A673 (cell line): ENCODE results near the gene PCYT1B. TPM values are rescaled to one million over a fixed set of nuclear protein-coding genes. Genes with fewer than 3 reads are reported as not detected.

Experiments
- BruUV-seq: library from RNA; stranded (reverse); fragments of 400-500 nt; replicated peaks from 2 replicates; lab custom pipeline; 2021; lab: Mats Ljungman, UMichigan
- CTCF ChIA-PET: fragments of 300-600 bp; sonication (Branson Sonifier 250); formaldehyde crosslinking; loops from one replicate; lab custom pipeline; 2022; ENCODE audit warnings: antibody characterized with exemption; lab: Charles Lee
- POLR2A ChIA-PET: fragments of 300-600 bp; sonication (Branson Sonifier 250); formaldehyde crosslinking; loops from one replicate; lab custom pipeline; 2022; ENCODE audit warnings: antibody characterized with exemption; ENCODE audit not compliant: low non-redundant PET; lab: Charles Lee
- DNase-seq: peaks from one replicate; pipeline ENCODE4 v3.0.0-alpha.2; 2015; ENCODE audit warnings: low spot score
- H3K27ac ChIP-seq: fragments of 200-600 bp; sonication (generic); 2 replicates; pipeline ENCODE4 v1.5.1; 2016; ENCODE audit warnings: mixed run types, low read depth, mild to moderate bottlenecking, mixed read lengths, antibody characterized with exemption, low read length; ENCODE audit not compliant: poor library complexity, severe bottlenecking
- H3K27me3 ChIP-seq: fragments of 200-600 bp; sonication (generic); replicated peaks from 2 replicates; pipeline ENCODE4 v1.6.1; 2017; ENCODE audit warnings: mixed run types, low read depth, mild to moderate bottlenecking, mixed read lengths, antibody characterized with exemption, low read length; ENCODE audit not compliant: insufficient read depth, poor library complexity
- H3K36me3 ChIP-seq: fragments of 200-600 bp; sonication (generic); 2 replicates; pipeline ENCODE4 v1.6.1; 2016; ENCODE audit warnings: mixed run types, mild to moderate bottlenecking, mixed read lengths, antibody characterized with exemption, low read length; ENCODE audit not compliant: insufficient read depth, poor library complexity, severe bottlenecking
- H3K4me1 ChIP-seq: fragments of 200-600 bp; sonication (generic); 2 replicates; pipeline ENCODE4 v1.6.1; 2017; ENCODE audit warnings: mixed run types, mild to moderate bottlenecking, mixed read lengths, antibody characterized with exemption, low read length; ENCODE audit not compliant: insufficient read depth, poor library complexity, severe bottlenecking
- H3K4me3 ChIP-seq: fragments of 200-600 bp; sonication (generic); 2 replicates; pipeline ENCODE4 v1.5.1; 2016; ENCODE audit warnings: low read depth, mixed run types, mild to moderate bottlenecking, mixed read lengths, low read length; ENCODE audit not compliant: poor library complexity, severe bottlenecking
- H3K9me3 ChIP-seq: fragments of 200-600 bp; sonication (generic); 2 replicates; pipeline ENCODE4 v1.6.1; 2016; ENCODE audit warnings: mixed run types, low read depth, mild to moderate bottlenecking, mixed read lengths, antibody characterized with exemption, low read length; ENCODE audit not compliant: poor library complexity, severe bottlenecking
- EZH2 ChIP-seq: fragments of 200-600 bp; sonication (generic); IDR thresholded peaks from 2 replicates; pipeline ENCODE4 v1.6.1; 2017; ENCODE audit warnings: borderline replicate concordance, low read depth, mild to moderate bottlenecking, mixed read lengths, antibody characterized with exemption, low read length; ENCODE audit not compliant: poor library complexity, severe bottlenecking
- intact Hi-C: fragments of 100-400 bp; cut with micrococcal nuclease; formaldehyde crosslinking; loops from one replicate; pipeline ENCODE4 v1.10.0; 2022; ENCODE audit not compliant: unreplicated experiment
- total RNA-seq: library from RNA; stranded (reverse); gene quantifications from 2 replicates; pipeline ENCODE4 v1.2.3, GENCODE V29; 2021
- TF ChIP-seq, protein P1 (sequence below): fragments of 300-800, 200-600 bp; sonication (generic); conservative IDR thresholded peaks from 2 replicates; pipeline ENCODE4 v1.5.1; 2017; ENCODE audit warnings: low read depth, mild to moderate bottlenecking, antibody characterized with exemption, low read length, moderate library complexity, mixed read lengths

Gene PCYT1B
- total RNA-seq, 1 experiment from 2014 or later, result 3.6 TPM

DNA sequence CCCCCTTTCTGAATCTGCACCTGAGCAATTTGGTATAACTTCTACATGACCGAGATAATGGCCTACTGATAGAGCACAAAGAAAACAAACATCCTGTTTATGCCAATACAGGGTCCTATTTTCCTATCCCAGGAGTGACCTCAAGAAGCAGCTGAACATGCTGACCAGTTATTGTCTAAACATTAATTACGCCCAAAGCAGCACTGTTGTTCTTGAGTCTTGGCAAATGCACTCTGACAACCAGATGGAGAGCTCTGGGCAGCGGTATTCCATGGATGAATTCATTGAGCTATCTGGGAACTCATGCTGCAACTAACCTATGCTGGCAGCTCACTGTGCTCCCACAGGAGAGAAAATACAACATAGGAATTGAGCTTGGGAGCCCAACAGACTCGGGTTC lies 52.6 kb downstream of the PCYT1B start:
- CTCF ChIA-PET, result no interaction called here
- Histone ChIP-seq H3K27me3 (peaks cover 20% of the 10 kb centered on the region), H3K4me3 (no peak overlapping the region), H3K9me3 (no peaks in the 10 kb centered on the region), H3K27ac (no peak overlapping the region), H3K36me3 (no peaks in the 10 kb centered on the region), H3K4me1 (no peaks in the 10 kb centered on the region)
- DNase-seq, result no peak
- TF ChIP-seq EZH2, result no peak
- TF ChIP-seq, protein P1, sequence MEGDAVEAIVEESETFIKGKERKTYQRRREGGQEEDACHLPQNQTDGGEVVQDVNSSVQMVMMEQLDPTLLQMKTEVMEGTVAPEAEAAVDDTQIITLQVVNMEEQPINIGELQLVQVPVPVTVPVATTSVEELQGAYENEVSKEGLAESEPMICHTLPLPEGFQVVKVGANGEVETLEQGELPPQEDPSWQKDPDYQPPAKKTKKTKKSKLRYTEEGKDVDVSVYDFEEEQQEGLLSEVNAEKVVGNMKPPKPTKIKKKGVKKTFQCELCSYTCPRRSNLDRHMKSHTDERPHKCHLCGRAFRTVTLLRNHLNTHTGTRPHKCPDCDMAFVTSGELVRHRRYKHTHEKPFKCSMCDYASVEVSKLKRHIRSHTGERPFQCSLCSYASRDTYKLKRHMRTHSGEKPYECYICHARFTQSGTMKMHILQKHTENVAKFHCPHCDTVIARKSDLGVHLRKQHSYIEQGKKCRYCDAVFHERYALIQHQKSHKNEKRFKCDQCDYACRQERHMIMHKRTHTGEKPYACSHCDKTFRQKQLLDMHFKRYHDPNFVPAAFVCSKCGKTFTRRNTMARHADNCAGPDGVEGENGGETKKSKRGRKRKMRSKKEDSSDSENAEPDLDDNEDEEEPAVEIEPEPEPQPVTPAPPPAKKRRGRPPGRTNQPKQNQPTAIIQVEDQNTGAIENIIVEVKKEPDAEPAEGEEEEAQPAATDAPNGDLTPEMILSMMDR, result no peak
- no TSS peak for BruUV-seq
- POLR2A ChIA-PET, result no interaction called here
- intact Hi-C loops, result no loop called here

DNA sequence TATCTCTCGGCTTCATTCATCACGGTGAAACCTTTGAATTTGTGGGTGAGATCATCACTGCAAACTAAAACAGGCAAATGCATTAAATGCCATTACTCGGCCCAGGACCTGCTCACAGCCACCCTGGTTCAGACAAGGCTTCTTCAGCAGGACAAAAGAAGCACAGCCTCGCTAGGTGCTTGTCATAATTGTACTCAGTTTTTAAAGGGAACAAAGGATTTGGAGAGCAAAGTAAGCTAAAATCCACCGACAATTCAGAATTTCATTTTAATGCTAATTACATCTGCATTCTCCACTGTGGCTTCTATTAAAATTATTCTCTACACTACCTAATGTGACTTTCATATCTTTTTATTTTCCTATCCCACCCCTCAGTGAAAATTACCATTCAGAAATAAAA lies 57.0 kb downstream of the PCYT1B start:
- ChIA-PET POLR2A (no interaction called here), CTCF (no interaction called here)
- intact Hi-C loops, result no loop called here
- BruUV-seq, result no TSS peak
- no peak for DNase-seq
- H3K27me3 ChIP-seq, result peaks cover 10% of the 10 kb centered on the region
- TF ChIP-seq, protein P1, result no peak
- no peak for TF ChIP-seq EZH2
- H3K27ac ChIP-seq, result no peak overlapping the region
- H3K4me3 ChIP-seq, result no peak overlapping the region
- no peaks in the 10 kb centered on the region for H3K4me1 ChIP-seq
- H3K9me3 ChIP-seq, result no peaks in the 10 kb centered on the region
- no peaks in the 10 kb centered on the region for H3K36me3 ChIP-seq

DNA sequence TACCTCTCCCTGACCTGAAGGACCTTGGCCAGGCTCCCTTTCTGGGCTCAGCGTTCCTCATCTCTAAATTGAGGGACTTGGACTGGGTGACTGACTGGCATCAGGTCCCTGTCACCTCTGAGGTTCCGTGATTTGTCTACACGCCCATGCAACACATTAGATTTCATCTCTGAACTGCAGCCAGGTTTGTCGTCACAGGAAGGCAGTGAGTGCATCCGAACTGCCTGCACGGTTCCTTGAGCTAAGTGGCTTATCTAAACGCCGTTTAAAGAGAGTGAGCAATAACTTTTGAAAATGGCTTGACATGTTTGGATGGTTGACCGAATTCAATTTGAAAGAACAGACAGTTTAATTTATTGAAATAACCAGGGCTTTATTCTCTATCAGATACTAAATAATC lies 70.1 kb downstream of the PCYT1B start:
- Histone ChIP-seq H3K27me3 (peaks cover 43% of the 10 kb centered on the region), H3K4me1 (no peaks in the 10 kb centered on the region), H3K4me3 (no peak overlapping the region), H3K36me3 (no peaks in the 10 kb centered on the region), H3K27ac (no peak overlapping the region), H3K9me3 (no peaks in the 10 kb centered on the region)
- intact Hi-C loops, result no loop called here
- POLR2A ChIA-PET, result no interaction called here
- DNase-seq, result peak; percentile 52
- no peak for TF ChIP-seq EZH2
- TF ChIP-seq, protein P1, result no peak
- BruUV-seq, result no TSS peak
- CTCF ChIA-PET, result no interaction called here
